HG03354 (cell line): Measurements from ENCODE around the gene APC2.
"Not testable (repeated sequence)": the region's sequence is repeated elsewhere in the genome, so short reads cannot be mapped to it uniquely, and the experiment has no call there.

ENCODE experiments used
- ATAC-seq: cut with Tn5 transposase; IDR thresholded peaks from one replicate; pipeline ENCODE4 v1.9.1; 2021; ENCODE audit warnings: mild to moderate bottlenecking; ENCODE audit not compliant: unreplicated experiment, poor library complexity, severe bottlenecking

Gene APC2

DNA sequence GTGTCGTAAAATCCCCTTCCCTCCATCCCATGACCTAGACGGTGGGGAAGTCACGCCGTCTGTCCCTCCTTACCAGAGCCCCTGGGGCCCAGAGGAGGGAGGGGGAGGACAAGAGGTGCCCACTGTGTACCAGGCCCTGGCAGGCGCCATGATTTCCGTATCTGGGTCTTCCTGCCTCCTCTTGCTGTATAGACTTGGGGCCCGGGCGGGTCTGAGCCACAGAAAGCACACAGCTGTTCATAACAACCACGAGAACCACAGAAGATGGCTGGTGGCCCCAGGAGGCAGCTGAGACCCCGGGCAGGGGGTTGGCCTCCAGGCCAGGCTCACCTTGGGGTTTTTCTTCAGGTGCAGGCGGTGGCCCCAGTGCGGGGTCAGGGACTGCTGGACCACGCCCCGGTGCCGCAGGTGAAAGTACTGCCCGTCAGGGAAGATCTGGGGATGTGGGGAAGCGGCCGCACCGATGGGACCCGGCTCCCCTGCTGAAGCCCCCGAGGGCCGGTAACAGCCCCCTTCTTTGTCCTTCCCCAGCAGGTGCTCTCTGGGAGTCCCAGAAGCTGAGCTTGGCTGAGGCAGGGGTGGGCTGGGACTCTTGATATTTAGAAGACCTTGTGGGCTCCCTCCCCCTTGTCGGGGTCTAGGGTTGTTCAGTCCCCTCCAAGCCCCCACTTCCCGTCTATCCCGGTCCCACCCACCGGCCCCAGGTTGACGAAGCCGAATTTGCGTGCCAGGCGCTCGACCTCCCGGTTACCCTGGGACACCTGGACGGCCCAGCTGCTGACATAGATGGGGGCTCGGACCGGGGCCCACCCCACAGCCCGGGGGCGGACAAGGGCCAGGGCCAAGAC is 39.8 kb downstream of the APC2 start:
- ATAC-seq = no peak

- ATAC-seq = peak; percentile 82
Observed at GRCh38 chr19:1490311-1491113, 40.6 kb downstream of the APC2 start, which contains the start of gene PCSK4. Gene PCSK4, minus strand, starts transcription at chr19:1490350. Its CDS starts 4 bp downstream, at chr19:1490346.

GRCh38 chr19:1491114-1491848 is 41.4 kb downstream of the APC2 start, which contains the start of gene REEP6:
Gene REEP6, plus strand, starts transcription at chr19:1491181. Its CDS starts 89 bp downstream, at chr19:1491270.
- ATAC-seq = peak; percentile 0

DNA sequence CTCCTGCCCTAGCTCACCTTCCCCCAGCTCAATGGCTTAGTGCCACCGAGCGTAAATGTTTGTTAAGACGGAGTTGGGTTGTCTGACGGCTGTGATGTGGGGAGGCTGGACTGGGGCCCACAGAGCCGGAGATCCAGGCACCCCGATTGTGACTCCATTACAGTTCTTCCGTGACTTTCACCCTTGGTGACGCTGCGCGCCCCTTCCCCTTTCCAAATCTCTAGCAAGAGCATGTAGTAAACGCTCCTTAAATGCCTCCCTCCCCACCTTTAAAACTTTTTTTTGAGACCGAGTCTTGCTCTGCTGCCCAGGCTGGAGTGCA is 41.9 kb downstream of the APC2 start:
- ATAC-seq = no peak

GRCh38 chr19:1492474-1493006 is 42.6 kb downstream of the APC2 start:
- ATAC-seq = no peak

GRCh38 chr19:1494115-1494815 is 44.3 kb downstream of the APC2 start:
- ATAC-seq = no peak

DNA sequence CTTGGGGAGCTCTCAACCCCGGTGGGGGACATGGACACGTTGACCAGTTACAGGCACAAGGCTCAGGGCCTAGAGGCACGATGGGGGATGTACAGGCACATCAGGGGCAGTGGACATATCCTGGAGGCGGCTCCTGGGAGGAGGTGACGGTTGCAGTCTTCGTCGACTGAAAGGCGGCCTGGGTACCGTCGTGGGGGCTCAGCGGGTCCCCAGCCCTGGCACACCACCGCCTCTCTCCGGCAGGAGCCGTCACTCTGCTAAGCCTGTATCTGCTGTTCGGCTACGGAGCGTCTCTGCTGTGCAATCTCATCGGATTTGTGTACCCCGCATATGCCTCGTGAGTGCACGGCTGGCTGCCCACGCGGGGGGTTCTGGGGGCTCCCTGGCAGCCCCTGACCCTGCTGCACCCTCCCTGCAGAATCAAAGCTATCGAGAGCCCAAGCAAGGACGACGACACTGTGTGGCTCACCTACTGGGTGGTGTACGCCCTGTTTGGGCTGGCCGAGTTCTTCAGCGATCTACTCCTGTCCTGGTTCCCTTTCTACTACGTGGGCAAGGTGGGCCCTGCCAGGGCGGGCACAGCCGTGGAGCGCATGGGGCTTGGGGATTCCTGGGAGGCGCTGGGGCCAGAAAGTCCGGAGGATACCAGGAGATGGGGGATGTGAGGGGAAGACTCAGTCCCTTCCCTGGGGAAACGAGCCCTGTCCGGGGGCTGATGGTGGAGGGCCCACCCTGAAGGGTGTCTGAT is 45.3 kb downstream of the APC2 start:
- no peak for ATAC-seq

DNA sequence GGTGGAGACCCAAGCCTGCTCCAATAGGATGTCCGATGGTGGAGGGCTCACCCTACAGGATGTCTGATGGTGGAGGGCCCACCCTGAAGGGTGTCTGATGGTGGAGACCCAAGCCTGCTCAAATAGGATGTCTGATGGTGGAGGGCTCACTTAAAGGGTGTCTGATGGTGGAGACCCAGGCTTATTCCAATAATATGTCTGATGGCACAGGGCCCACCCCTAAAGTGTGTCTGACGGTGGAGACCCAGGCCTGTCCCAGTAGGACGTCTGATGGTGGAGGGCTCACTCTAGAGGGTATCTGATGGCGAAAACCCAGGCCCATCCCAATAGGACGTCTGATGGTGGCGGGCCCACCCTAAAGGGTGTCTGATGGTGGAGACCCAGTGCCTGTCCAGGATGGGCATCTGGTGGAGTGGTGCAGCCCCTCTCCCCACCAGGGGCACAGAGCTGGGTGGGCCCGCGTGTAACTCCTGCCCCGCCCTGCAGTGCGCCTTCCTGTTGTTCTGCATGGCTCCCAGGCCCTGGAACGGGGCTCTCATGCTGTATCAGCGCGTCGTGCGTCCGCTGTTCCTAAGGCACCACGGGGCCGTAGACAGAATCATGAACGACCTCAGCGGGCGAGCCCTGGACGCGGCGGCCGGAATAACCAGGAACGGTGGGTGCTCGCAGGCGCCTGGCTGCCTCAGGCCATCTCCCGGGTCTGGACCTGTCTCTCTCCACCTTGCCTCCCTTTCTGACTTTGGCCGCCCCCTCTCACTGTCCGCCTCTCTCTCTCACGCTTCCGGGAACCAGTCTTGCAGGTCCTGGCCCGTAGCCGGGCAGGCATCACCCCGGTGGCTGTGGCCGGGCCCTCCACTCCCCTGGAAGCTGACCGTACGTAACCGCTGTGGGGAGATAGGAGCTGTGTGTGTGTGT is 46.1 kb downstream of the APC2 start:
- no peak for ATAC-seq

DNA sequence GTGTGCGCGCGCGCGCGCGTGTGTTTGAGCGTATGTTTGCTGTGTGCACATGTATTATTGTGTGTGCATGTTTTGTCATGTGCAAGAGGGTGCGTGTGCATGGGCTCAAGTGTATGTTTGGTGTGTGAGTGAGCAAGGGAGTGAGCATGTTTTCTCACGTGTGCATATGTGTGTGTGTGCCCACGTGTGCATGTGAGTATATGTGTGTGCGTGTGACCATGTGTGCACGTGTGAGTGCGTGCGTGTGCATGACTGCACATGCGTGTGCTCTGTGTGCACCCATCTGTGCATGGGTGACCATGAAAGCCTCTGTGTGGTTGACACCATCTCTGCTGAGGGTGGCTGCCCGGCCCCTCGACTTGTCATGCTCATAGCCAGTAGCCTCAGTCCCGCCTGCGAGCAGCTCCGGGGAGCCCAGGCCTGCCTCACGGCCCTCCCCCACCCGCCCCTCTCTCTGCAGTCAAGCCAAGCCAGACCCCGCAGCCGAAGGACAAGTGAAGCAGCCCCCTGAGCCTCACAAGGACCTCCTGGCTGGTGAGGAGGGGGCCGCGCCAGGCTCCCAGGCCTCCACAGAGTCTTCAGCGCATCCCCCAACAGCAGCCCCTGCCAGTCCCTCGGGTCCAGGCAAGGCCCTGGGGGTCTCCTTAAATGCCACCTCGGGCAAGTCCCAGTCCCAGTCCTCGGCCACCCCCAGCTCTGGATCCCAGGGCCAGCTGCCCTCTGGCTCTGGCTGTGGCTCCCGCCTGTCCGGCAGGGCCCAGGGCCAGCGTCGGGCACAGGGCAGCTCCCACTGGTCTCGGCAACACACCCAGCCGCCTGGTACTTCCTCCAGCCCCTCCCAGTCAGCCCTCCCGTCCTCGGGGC is 47.0 kb downstream of the APC2 start:
- ATAC-seq = no peak

DNA sequence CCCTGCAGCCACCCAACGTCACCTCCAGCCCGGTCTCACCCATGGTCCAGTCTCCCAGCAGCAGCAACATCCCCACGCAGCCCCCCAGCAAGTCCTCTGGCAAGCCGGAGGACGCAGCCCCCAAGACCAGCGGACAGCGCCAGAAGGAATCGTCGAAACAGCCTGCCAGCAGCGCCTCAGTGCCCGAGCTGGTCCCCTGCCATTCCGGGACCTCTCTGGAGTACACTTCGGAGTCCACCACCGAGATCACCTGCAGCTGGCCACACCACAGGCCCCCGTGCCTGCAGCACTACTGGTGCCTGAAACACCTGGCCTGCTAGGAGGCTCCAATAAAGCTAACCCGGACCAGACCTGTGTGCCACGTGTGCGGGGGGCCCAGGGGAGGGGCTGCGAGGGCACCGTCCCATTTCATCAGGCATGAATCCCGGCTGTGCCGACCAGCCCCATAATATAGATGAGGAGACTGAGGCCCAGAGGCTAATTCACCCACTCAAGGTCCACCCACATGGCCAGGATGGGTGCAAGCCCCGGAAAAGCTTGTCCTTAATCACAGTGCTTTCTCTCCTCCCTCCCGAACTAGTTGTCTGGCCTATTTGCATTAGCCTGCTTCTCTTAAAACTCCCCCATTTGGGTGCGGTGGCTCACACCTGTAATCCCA is 47.8 kb downstream of the APC2 start:
- no peak for ATAC-seq

DNA sequence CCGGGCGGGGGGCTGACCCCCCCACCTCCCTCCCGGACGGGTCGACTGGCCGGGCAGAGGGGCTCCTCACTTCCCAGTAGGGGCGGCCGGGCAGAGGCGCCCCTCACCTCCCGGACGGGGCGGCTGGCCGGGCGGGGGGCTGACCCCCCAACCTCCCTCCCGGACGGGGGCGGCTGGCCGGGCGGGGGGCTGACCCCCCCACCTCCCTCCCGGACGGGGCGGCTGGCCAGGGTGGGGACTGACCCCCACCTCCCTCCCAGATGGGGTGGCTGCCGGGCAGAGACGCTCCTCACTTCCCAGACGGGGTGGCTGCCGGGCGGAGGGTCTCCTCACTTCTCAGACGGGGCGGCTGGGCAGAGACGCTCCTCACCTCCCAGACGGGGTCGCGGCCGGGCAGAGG is 49.3 kb downstream of the APC2 start:
- not testable (repeated sequence) for ATAC-seq

DNA sequence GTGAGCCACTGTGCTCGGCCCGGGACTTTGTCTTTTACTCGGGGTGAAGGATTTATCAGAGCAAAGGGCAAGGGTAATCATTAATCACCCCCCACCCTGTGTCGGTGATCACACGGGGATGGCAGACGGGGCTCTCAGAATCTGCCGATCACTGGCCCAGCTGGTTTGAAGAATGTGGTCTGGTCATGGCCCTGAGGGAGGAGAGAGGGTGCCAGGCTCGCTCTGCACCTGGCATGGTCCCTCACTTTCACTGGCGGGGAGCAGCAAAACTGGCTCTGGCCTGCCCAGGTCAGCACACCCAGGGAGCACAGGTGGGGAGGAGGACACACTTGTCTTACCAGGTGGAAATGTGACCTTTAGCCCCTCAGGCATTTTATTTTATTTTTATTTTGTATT is 51.3 kb downstream of the APC2 start:
- no peak for ATAC-seq

DNA sequence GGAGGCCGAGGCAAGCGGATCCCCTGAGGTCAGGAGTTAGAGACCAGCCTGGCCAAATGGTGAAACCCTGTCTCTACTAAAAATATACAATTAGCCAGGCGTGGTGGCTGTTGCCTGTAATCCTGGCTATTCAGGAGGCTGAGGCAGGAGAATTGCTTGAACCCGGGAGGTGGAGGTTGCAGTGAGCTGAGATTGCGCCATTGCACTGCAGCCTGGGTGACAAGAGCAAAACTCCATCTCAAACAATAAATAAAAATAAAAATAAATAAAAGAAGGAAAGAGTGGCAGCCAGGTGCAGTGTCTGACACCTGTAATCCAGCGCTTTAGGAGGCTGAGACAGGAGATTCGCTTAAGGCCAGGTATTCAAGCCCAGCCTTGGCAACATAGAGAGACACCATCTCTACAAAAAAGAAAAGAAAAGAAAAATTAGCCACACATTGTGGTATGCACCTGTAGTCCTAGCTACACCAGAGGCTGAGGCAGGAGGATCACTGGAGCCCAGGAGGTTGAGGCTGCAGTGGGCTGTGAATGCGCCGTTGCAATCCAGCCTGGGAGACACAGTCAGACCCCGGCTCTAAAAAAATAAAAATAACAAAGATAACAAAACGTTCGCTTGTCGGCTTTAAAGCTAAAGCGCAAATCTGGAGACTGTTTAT is 52.6 kb downstream of the APC2 start:
- no peak for ATAC-seq

DNA sequence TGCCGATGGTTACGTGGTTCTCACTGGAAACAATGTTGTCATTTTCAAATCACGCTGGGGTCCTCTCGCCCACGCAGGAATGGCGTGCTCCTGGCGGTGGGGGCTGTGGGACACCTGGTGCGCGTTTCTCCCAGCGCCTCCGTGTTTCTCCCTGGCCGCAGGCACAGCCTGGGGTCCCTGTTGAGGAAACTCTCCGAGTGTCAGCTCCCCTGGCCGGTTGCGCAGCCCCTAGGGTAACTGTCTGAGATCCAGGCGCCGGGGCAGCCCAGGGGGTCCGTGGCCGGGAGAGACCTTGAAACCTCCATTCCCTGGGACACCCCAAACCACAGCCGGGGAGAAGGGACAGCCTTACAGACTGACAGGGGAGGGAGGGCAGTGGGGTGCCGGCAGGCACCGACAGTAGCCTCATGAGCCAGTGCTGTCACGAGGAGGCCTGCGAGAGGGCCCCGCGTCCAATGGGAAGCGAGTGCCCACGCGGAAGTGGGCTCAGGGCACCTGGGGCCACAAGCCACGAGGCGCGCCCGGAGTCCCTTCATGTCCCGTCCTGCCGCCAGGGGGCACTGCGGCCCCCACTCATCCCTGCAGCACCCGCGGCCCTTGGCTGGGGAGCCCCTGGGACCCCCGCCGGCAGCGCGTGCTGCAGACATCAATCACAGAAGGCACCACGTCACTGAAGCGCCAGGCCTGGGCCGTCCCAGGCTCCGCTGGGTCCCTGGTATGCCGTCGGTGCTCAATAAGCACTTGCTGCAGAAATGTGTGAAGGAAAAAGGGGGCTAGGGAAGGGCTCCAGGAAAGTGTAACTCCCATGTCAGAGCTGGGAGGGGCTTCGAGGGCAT is 53.4 kb downstream of the APC2 start:
- no peak for ATAC-seq
